ENCODE results near the gene LHFPL2. TPM values are rescaled to one million over a fixed set of nuclear protein-coding genes. Genes with fewer than 3 reads are reported as not detected.

The LHFPL2 gene
- total and polyA plus RNA-seq, 9 of the 15 experiments (the other 6 are each of a cell fraction or from before 2014, with no cell fraction given): 1.0 to 6.6 (median 4.6) TPM

GRCh38 chr5:78530342-78531096 lies 118.1 kb downstream of the LHFPL2 start (continued):
- TF ChIP-seq MNT (conservative IDR thresholded peaks at IDR 0.05) (peak in 1 of 2 experiments; percentile 37; a peak in 1 of 4 replicates), ZNF589 (CRISPR knock-in tag; IDR thresholded peaks at IDR 0.05; ENCODE audit: low read depth) (no peak), FOS (IDR thresholded peaks at IDR 0.05; ENCODE audit: extremely low read depth, insufficient read length) (peak; percentile 43), RHOXF2B (CRISPR knock-in tag; conservative IDR thresholded peaks at IDR 0.05) (no peak), HMBOX1 (IDR thresholded peaks at IDR 0.05) (no peak), SMARCE1 (IDR thresholded peaks at IDR 0.05) (peak; percentile 87), BMI1 (IDR thresholded peaks at IDR 0.05; ENCODE audit: low read length) (no peak), GATAD2A (IDR thresholded peaks at IDR 0.05) (0 out of 2 replicates have a peak, but pooled peaks have one; percentile 38), ATF7 (IDR thresholded peaks at IDR 0.05) (peak; percentile 95), KAT2B (IDR thresholded peaks at IDR 0.05; ENCODE audit: low read depth, low read length) (no peak), ELF1 (tag; IDR thresholded peaks at IDR 0.05) (0 out of 2 replicates have a peak, but pooled peaks have one; percentile 17), NR4A1 (CRISPR knock-in tag; IDR thresholded peaks at IDR 0.05) (no peak), NR4A1 (tag; IDR thresholded peaks at IDR 0.05) (0 out of 2 replicates have a peak, but pooled peaks have one; percentile 29), MBD2 (IDR thresholded peaks at IDR 0.05; ENCODE audit: borderline replicate concordance, low read depth) (0 out of 2 replicates have a peak, but pooled peaks have one; percentile 18), CREM (IDR thresholded peaks at IDR 0.05; ENCODE audit: low read depth) (peak; percentile 63), ELK1 (CRISPR knock-in tag; IDR thresholded peaks at IDR 0.05) (no peak), RNF219 (CRISPR knock-in tag; IDR thresholded peaks at IDR 0.05) (no peak), PBX2 (CRISPR knock-in tag; IDR thresholded peaks at IDR 0.05; ENCODE audit: low read depth) (no peak), PBX2 (tag; conservative IDR thresholded peaks at IDR 0.05; ENCODE audit: low read depth) (0 out of 2 replicates have a peak, but pooled peaks have one; percentile 26), NCOA4 (IDR thresholded peaks at IDR 0.05; ENCODE audit: partially characterized antibody) (no peak), HDAC2 (IDR thresholded peaks at IDR 0.05) (0 out of 2 replicates have a peak, but pooled peaks have one; percentile 20)

Measured in K562 (cell line).